ENCODE data around the gene TOGARAM1. TPM values are rescaled to one million over a fixed set of nuclear protein-coding genes. Genes with fewer than 3 reads are reported as not detected.
"Not testable (repeated sequence)": the region's sequence is repeated elsewhere in the genome, so short reads cannot be mapped to it uniquely, and the experiment has no call there.

TOGARAM1 gene
- total RNA-seq, 4 donors from 2014 or later, result 9.9 to 19.5 (median 16.8) TPM

DNA sequence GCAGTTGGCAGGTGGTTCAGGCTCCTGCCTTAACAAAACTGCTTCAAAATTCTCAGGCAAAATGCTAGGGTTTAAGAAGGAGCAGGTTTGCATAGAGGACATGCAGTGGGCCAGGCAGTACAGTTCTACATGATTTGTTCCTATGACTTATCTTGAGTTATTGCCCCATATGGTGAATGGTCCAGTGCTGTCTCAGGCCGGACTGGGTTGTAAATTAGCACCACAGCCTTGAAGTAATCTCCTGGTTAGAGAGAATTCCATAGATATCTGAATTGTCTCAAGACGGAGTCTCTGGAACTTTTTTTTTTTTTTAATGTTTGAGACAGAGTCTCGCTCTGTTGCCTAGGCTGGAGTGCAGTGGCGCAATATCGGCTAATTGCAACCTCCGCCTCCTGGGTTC lies 110.1 kb downstream of the TOGARAM1 start:
- no peak for TF ChIP-seq POLR2A (IDR thresholded peaks at IDR 0.05)
- TF ChIP-seq, protein P1, sequence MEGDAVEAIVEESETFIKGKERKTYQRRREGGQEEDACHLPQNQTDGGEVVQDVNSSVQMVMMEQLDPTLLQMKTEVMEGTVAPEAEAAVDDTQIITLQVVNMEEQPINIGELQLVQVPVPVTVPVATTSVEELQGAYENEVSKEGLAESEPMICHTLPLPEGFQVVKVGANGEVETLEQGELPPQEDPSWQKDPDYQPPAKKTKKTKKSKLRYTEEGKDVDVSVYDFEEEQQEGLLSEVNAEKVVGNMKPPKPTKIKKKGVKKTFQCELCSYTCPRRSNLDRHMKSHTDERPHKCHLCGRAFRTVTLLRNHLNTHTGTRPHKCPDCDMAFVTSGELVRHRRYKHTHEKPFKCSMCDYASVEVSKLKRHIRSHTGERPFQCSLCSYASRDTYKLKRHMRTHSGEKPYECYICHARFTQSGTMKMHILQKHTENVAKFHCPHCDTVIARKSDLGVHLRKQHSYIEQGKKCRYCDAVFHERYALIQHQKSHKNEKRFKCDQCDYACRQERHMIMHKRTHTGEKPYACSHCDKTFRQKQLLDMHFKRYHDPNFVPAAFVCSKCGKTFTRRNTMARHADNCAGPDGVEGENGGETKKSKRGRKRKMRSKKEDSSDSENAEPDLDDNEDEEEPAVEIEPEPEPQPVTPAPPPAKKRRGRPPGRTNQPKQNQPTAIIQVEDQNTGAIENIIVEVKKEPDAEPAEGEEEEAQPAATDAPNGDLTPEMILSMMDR (IDR thresholded peaks at IDR 0.05), result no peak
- DNase-seq (ENCODE audit: low spot score in 2 of 2), result no peak
- intact Hi-C loops (cut with DNase I; ENCODE audit: low total_unique reads), result no loop called here
- H3K4me3 ChIP-seq (ENCODE audit: low read depth, poor library complexity, severe bottlenecking), result no peak overlapping the region
- 95 to 98% methylated on average over 6 of the region's 6 CpGs for WGBS, 2 donors

DNA sequence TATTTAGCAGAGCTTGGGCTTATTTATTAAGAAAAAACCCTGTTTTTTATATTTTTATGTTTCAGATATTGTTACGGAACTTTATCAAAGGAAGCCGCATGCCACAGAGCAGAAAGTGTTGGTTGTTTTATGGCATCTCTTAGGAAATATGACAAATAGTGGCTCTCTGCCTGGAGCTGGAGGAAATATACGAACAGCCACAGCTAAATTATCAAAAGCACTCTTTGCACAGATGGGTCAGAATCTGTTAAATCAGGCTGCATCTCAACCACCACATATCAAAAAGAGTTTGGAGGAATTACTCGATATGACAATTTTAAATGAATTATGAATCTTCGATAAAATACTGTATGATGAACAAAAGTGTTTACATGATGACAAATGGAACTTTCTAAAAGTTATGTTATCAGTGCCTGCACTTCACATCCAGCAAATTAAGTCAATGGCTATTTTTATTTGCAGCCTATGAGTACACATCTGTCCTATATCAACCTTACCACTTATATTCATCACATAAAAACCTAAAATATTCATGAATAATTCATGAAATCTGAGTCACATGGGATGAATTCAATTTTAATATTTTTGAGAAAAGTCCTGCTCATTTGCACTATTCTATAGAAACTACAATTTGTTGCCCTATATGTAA lies 111.4 kb downstream of the TOGARAM1 start:
- intact Hi-C loops (cut with DNase I; ENCODE audit: low total_unique reads), result no loop called here
- H3K4me3 ChIP-seq (ENCODE audit: low read depth, poor library complexity, severe bottlenecking), result no peak overlapping the region
- DNase-seq (ENCODE audit: low spot score in 2 of 2), result no peak
- TF ChIP-seq POLR2A (IDR thresholded peaks at IDR 0.05), result no peak
- TF ChIP-seq, protein P1 (IDR thresholded peaks at IDR 0.05), result no peak
- WGBS, 2 donors, result 89 to 93% methylated on average over 5 of the region's 5 CpGs

DNA sequence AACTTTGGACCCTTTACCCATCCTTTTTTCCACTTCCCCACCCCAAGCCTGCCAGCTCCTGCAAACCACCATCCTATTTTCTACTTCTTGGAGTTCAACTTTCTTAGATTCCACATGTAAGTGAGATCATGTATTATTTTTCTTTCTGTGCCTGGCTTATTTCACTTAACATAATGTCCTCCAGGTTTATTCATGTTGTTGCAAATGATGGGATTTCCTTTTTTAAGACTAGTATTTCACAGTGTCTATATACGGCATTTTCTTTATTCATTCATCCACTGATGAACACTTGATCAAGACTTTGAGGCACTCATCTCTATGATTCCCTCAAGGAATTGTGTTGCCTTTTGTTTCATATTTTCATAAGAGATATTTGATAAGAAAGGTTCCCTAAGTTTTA lies 116.3 kb downstream of the TOGARAM1 start:
- TF ChIP-seq, protein P1 (IDR thresholded peaks at IDR 0.05), result no peak
- TF ChIP-seq POLR2A (IDR thresholded peaks at IDR 0.05), result no peak
- 79 to 88% methylated on average over 1 of the region's 1 CpG for WGBS, 2 donors
- intact Hi-C loops (cut with DNase I; ENCODE audit: low total_unique reads), result no loop called here
- no peak for DNase-seq (ENCODE audit: low spot score in 2 of 2)
- no peak overlapping the region for H3K4me3 ChIP-seq (ENCODE audit: low read depth, poor library complexity, severe bottlenecking)

DNA sequence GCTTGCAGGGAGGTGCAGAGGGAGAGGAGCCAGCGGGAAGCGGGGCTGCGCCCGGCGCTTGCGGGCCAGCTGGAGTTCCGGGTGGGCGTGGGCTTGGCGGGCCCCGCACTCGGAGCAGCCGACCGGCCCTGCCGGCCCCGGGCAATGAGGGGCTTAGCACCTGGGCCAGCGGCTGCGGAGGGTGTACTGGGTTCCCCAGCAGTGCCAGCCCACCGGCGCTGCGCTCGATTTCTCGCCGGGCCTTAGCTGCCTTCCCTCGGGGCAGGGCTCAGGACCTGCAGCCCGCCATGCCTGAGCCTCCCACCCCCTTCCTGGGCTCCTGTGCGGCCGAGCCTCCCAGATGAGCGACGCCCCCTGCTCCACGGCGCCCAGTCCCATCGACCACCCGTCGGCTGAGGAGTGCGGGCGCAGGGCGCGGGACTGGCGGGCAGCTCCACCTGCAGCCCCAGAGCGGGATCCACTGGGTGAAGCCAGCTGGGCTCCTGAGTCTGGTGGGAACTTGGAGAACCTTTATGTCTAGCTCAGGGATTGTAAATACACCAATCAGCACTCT lies 118.5 kb downstream of the TOGARAM1 start:
- H3K4me3 ChIP-seq (ENCODE audit: low read depth, poor library complexity, severe bottlenecking); intact Hi-C loops (cut with DNase I; ENCODE audit: low total_unique reads); DNase-seq (ENCODE audit: low spot score in 2 of 2): not testable (repeated sequence)
- WGBS, 2 donors, result 98 to 100% methylated on average over 4 to 15 of the region's 40 CpGs

DNA sequence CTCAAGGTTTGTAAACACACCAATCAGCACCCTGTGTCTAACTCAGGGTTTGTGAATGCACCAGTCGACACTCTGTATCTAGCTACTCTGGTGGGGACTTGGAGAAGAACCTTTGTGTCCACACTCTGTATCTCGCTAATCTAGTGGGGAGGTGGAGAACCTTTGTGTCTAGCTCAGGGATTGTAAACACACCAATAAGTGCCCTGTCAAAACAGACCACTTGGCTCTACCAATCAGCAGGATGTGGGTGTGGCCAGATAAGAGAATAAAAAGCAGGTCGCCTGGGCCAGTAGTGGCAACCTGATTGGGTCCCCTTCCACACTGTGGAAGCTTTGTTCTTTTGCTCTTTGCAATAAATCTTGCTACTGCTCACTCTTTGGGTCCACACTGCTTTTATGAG lies 119.1 kb downstream of the TOGARAM1 start:
- intact Hi-C loops (cut with DNase I; ENCODE audit: low total_unique reads); DNase-seq (ENCODE audit: low spot score in 2 of 2); H3K4me3 ChIP-seq (ENCODE audit: low read depth, poor library complexity, severe bottlenecking): not testable (repeated sequence)
- WGBS, 2 donors, result 93 to 97% methylated on average over 3 of the region's 3 CpGs

DNA sequence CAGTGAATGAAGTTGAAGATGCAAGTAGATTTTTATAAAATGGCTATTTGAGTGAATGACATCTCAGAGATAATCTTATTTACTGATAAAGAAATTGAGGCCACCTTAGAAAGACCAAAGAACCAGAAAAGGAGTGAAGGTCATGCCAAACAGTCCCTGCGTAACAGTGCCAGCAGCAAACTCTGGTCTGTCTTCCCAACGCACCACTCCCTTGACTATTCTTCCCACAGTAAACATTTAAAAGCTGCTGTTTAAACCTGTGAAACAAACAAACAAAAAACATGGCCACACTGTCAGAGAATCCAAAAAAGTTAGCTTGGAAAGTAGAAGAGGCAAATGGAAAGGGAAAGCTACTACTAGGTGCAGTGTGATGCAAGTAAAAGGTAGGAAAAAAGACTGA lies 120.4 kb downstream of the TOGARAM1 start:
- intact Hi-C loops (cut with DNase I; ENCODE audit: low total_unique reads), result no loop called here
- TF ChIP-seq, protein P1 (IDR thresholded peaks at IDR 0.05), result no peak
- no peak for TF ChIP-seq POLR2A (IDR thresholded peaks at IDR 0.05)
- WGBS, 2 donors, result 69 to 77% methylated on average over 2 of the region's 2 CpGs
- no peak overlapping the region for H3K4me3 ChIP-seq (ENCODE audit: low read depth, poor library complexity, severe bottlenecking)
- no peak for DNase-seq (ENCODE audit: low spot score in 2 of 2)

DNA sequence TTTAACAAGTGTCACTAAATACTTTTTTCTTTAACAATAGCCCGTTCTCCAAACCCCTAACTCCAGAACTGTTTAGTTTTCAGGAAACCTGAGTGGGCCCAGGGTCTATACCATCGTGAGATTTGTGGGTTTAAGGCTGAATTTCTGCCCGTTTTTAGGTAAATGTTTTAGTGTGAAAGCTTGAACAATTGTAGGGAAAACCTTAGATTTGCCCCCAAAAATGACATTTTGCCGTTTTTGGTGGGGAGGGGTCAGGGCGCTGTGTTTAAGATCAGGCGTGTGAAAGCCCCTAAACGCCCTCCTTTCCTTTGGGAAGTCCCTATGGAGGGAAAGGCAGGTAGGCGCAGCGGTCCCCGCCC lies 121.6 kb downstream of the TOGARAM1 start:
- intact Hi-C loops (cut with DNase I; ENCODE audit: low total_unique reads), result no loop called here
- no peak for DNase-seq (ENCODE audit: low spot score in 2 of 2)
- peak overlapping the region; percentile 18 for H3K4me3 ChIP-seq (ENCODE audit: low read depth, poor library complexity, severe bottlenecking)
- 1 to 2% methylated on average over 7 to 8 of the region's 10 CpGs for WGBS, 2 donors
- TF ChIP-seq POLR2A (IDR thresholded peaks at IDR 0.05), result no peak
- TF ChIP-seq, protein P1 (IDR thresholded peaks at IDR 0.05), result no peak

All from lower leg skin (tissue), 4 donors.